ENCODE data around the gene PTGER2.

PTGER2 gene

GRCh38 chr14:52360831-52361230 lies 46.7 kb downstream of the PTGER2 start:
- no peak for FAIRE-seq
- DNase-seq (ENCODE audit: insufficient read length): no peak
- TF ChIP-seq TAF1 (IDR thresholded peaks at IDR 0.05; ENCODE audit: borderline replicate concordance, low read depth, low read length) (no peak), POLR2AphosphoS5 (IDR thresholded peaks at IDR 0.05; ENCODE audit: low read depth, low read length) (no peak), POLR2A (IDR thresholded peaks at IDR 0.05; ENCODE audit: low read depth, low read length) (no peak)

- FAIRE-seq (no peak), DNase-seq (ENCODE audit: insufficient read length) (no peak)
- no peak for TF ChIP-seq POLR2A (IDR thresholded peaks at IDR 0.05; ENCODE audit: low read depth, low read length)
- TF ChIP-seq TAF1 (IDR thresholded peaks at IDR 0.05; ENCODE audit: borderline replicate concordance, low read depth, low read length): no peak
- TF ChIP-seq POLR2AphosphoS5 (IDR thresholded peaks at IDR 0.05; ENCODE audit: low read depth, low read length): no peak
These were observed 49.1 kb downstream of the PTGER2 start for GRCh38 chr14:52363041-52363704.

- FAIRE-seq: no peak
- no peak for DNase-seq (ENCODE audit: insufficient read length)
- no peak for TF ChIP-seq TAF1 (IDR thresholded peaks at IDR 0.05; ENCODE audit: borderline replicate concordance, low read depth, low read length)
- no peak for TF ChIP-seq POLR2AphosphoS5 (IDR thresholded peaks at IDR 0.05; ENCODE audit: low read depth, low read length)
- no peak for TF ChIP-seq POLR2A (IDR thresholded peaks at IDR 0.05; ENCODE audit: low read depth, low read length)
These were observed 49.8 kb downstream of the PTGER2 start for GRCh38 chr14:52363961-52364360.

GRCh38 chr14:52365071-52365470 lies 51.0 kb downstream of the PTGER2 start:
- TF ChIP-seq POLR2A (IDR thresholded peaks at IDR 0.05; ENCODE audit: low read depth, low read length) (no peak), TAF1 (IDR thresholded peaks at IDR 0.05; ENCODE audit: borderline replicate concordance, low read depth, low read length) (no peak), POLR2AphosphoS5 (IDR thresholded peaks at IDR 0.05; ENCODE audit: low read depth, low read length) (no peak)
- no peak for DNase-seq (ENCODE audit: insufficient read length)

GRCh38 chr14:52366796-52367315 lies 52.7 kb downstream of the PTGER2 start:
- FAIRE-seq: no peak
- no peak for TF ChIP-seq TAF1 (IDR thresholded peaks at IDR 0.05; ENCODE audit: borderline replicate concordance, low read depth, low read length)
- TF ChIP-seq POLR2A (IDR thresholded peaks at IDR 0.05; ENCODE audit: low read depth, low read length): no peak
- TF ChIP-seq POLR2AphosphoS5 (IDR thresholded peaks at IDR 0.05; ENCODE audit: low read depth, low read length): no peak
- no peak for DNase-seq (ENCODE audit: insufficient read length)

More at GRCh38 chr14:52365071-52365470, 51.0 kb downstream of the PTGER2 start:
- no peak for FAIRE-seq

GRCh38 chr14:52369305-52369801 lies 55.2 kb downstream of the PTGER2 start:
- no peak for FAIRE-seq

GRCh38 chr14:52370406-52370935 lies 56.4 kb downstream of the PTGER2 start:
- DNase-seq (ENCODE audit: insufficient read length): no peak

More at GRCh38 chr14:52369305-52369801, 55.2 kb downstream of the PTGER2 start:
- no peak for DNase-seq (ENCODE audit: insufficient read length)
- TF ChIP-seq POLR2AphosphoS5 (IDR thresholded peaks at IDR 0.05; ENCODE audit: low read depth, low read length) (no peak), TAF1 (IDR thresholded peaks at IDR 0.05; ENCODE audit: borderline replicate concordance, low read depth, low read length) (no peak), POLR2A (IDR thresholded peaks at IDR 0.05; ENCODE audit: low read depth, low read length) (no peak)

GRCh38 chr14:52377940-52378339 lies 63.8 kb downstream of the PTGER2 start:
- no peak for FAIRE-seq

More at GRCh38 chr14:52370406-52370935, 56.4 kb downstream of the PTGER2 start:
- FAIRE-seq: no peak
- TF ChIP-seq POLR2A (IDR thresholded peaks at IDR 0.05; ENCODE audit: low read depth, low read length) (no peak), TAF1 (IDR thresholded peaks at IDR 0.05; ENCODE audit: borderline replicate concordance, low read depth, low read length) (no peak), POLR2AphosphoS5 (IDR thresholded peaks at IDR 0.05; ENCODE audit: low read depth, low read length) (no peak)

More at GRCh38 chr14:52377940-52378339, 63.8 kb downstream of the PTGER2 start:
- DNase-seq (ENCODE audit: insufficient read length): no peak
- TF ChIP-seq POLR2A (IDR thresholded peaks at IDR 0.05; ENCODE audit: low read depth, low read length) (no peak), POLR2AphosphoS5 (IDR thresholded peaks at IDR 0.05; ENCODE audit: low read depth, low read length) (no peak), TAF1 (IDR thresholded peaks at IDR 0.05; ENCODE audit: borderline replicate concordance, low read depth, low read length) (no peak)

Data from GM12892 (cell line).